Hindlimb muscle (tissue), 1 donor: ENCODE measurements around the gene MYG1. TPM values are rescaled to one million over a fixed set of nuclear protein-coding genes. Genes with fewer than 3 reads are reported as not detected.

ENCODE experiments used
- polyA plus RNA-seq: library from polyadenylated mRNA; unstranded; fragments of 120-200 nt; gene quantifications from one replicate; pipeline ENCODE4 v1.2.1, GENCODE V29; 2013; ENCODE audit not compliant: insufficient read length

Gene MYG1
- polyA plus RNA-seq, 1 donor, result 38.9 TPM

Other genes starting within 250 kb of the MYG1 start
- gene TNS2, start 249.6 kb upstream of the MYG1 start, polyA plus RNA-seq, result 124 TPM
- gene SPRYD3, start 220.3 kb upstream of the MYG1 start, polyA plus RNA-seq, result 17.4 TPM
- gene IGFBP6, start 202.0 kb upstream of the MYG1 start, polyA plus RNA-seq, result 49.2 TPM
- 0.10 TPM for gene SOAT2, start 196.2 kb upstream of the MYG1 start, polyA plus RNA-seq
- 28.3 TPM for gene ZNF740, start 119.0 kb upstream of the MYG1 start, polyA plus RNA-seq
- 60.7 TPM for gene CSAD, start 118.8 kb upstream of the MYG1 start, polyA plus RNA-seq
- 0.76 TPM for gene ITGB7, start 92.4 kb upstream of the MYG1 start, polyA plus RNA-seq
- gene RARG, start 67.5 kb upstream of the MYG1 start, polyA plus RNA-seq, result 24.8 TPM
- gene ESPL1, start 31.4 kb upstream of the MYG1 start, polyA plus RNA-seq, result 5.1 TPM
- 416 TPM for gene PFDN5, start 4.2 kb upstream of the MYG1 start, polyA plus RNA-seq
- gene AAAS, start 21.9 kb downstream of the MYG1 start, polyA plus RNA-seq, result 55.9 TPM
- gene SP7, start 36.7 kb downstream of the MYG1 start, polyA plus RNA-seq, result 0.13 TPM
- gene SP1, start 80.5 kb downstream of the MYG1 start, polyA plus RNA-seq, result 39.9 TPM
- not detected for gene AMHR2, start 124.2 kb downstream of the MYG1 start, polyA plus RNA-seq
- gene PRR13, start 142.0 kb downstream of the MYG1 start, polyA plus RNA-seq, result 50.8 TPM
- gene PCBP2, start 152.4 kb downstream of the MYG1 start, polyA plus RNA-seq, result 560 TPM
- 18.4 TPM for gene MAP3K12, start 199.8 kb downstream of the MYG1 start, polyA plus RNA-seq
- gene TARBP2, start 201.6 kb downstream of the MYG1 start, polyA plus RNA-seq, result 24.7 TPM
- gene NPFF, start 207.8 kb downstream of the MYG1 start, polyA plus RNA-seq, result 0.48 TPM